KMS-11 (cell line): ENCODE measurements around the gene CXCL9.

Experiments used
- H2AFZ ChIP-seq: fragments of 200-600 bp; sonication (generic); 2 replicates; pipeline ENCODE4 v1.6.1; 2016; ENCODE audit warnings: antibody characterized with exemption, mixed run types, low read depth
- H3K27ac ChIP-seq: fragments of 200-600 bp; sonication (generic); 2 replicates; pipeline ENCODE4 v1.6.1; 2016; ENCODE audit warnings: mild to moderate bottlenecking, mixed run types
- H3K27me3 ChIP-seq: fragments of 200-600 bp; sonication (generic); 2 replicates; pipeline ENCODE4 v1.6.1; 2017; ENCODE audit warnings: mild to moderate bottlenecking, low read depth, mixed run types, moderate library complexity; ENCODE audit not compliant: insufficient read depth
- H3K36me3 ChIP-seq: fragments of 200-600 bp; sonication (generic); 2 replicates; pipeline ENCODE4 v1.6.1; 2017; ENCODE audit warnings: mild to moderate bottlenecking, mixed run types; ENCODE audit not compliant: insufficient read depth
- H3K4me1 ChIP-seq: fragments of 200-600 bp; sonication (generic); 2 replicates; pipeline ENCODE4 v1.6.1; 2016; ENCODE audit warnings: mild to moderate bottlenecking, low read depth, mixed run types; ENCODE audit not compliant: poor library complexity, severe bottlenecking
- H3K4me2 ChIP-seq: fragments of 200-600 bp; sonication (generic); 2 replicates; pipeline ENCODE4 v1.7.0; 2016; ENCODE audit warnings: mild to moderate bottlenecking, mixed run types
- H3K4me3 ChIP-seq: fragments of 200-600 bp; sonication (generic); IDR thresholded peaks from 2 replicates; pipeline ENCODE4 v1.6.1; 2017; ENCODE audit warnings: low read depth, low read length, mixed read lengths; ENCODE audit not compliant: insufficient read depth
- H3K79me2 ChIP-seq: fragments of 200-600 bp; sonication (generic); 2 replicates; pipeline ENCODE4 v1.6.1; 2016; ENCODE audit warnings: low read depth, mixed run types; ENCODE audit not compliant: insufficient read depth
- H3K9ac ChIP-seq: fragments of 200-600 bp; sonication (generic); 2 replicates; pipeline ENCODE4 v1.6.1; 2016; ENCODE audit warnings: mild to moderate bottlenecking, mixed run types
- H4K20me1 ChIP-seq: fragments of 200-600 bp; sonication (generic); 2 replicates; pipeline ENCODE4 v1.6.1; 2016; ENCODE audit warnings: mild to moderate bottlenecking, mixed run types; ENCODE audit not compliant: insufficient read depth
- CTCF ChIP-seq: fragments of 200-600 bp; sonication (generic); conservative IDR thresholded peaks from 2 replicates; pipeline ENCODE4 v1.6.1; 2017; ENCODE audit warnings: low read depth, mild to moderate bottlenecking, antibody characterized with exemption, low read length, moderate library complexity, mixed read lengths

Gene CXCL9

GRCh38 chr4:75980576-75980975, 26.7 kb downstream of the CXCL9 start:
- no peaks in the 10 kb centered on the region for H4K20me1 ChIP-seq
- peaks cover 33% of the 10 kb centered on the region; the same call in 1 of the 2 replicates for H3K36me3 ChIP-seq
- peaks cover 14% of the 10 kb centered on the region; the same call in 1 of the 2 replicates for H3K79me2 ChIP-seq
- H3K4me2 ChIP-seq = no peak overlapping the region
- no peak overlapping the region for H3K9ac ChIP-seq
- no peaks in the 10 kb centered on the region for H3K4me1 ChIP-seq
- no peak overlapping the region for H3K27ac ChIP-seq
- H3K27me3 ChIP-seq = no peaks in the 10 kb centered on the region
- TF ChIP-seq CTCF = no peak
- no peak overlapping the region for H3K4me3 ChIP-seq
- H2AFZ ChIP-seq = no peak overlapping the region

GRCh38 chr4:75976177-75976576, 31.1 kb downstream of the CXCL9 start:
- Histone ChIP-seq H3K4me2 (no peak overlapping the region), H3K4me3 (no peak overlapping the region), H3K27me3 (no peaks in the 10 kb centered on the region), H2AFZ (no peak overlapping the region), H3K4me1 (no peaks in the 10 kb centered on the region), H3K79me2 (no peaks in the 10 kb centered on the region), H3K27ac (no peak overlapping the region), H3K9ac (no peak overlapping the region), H3K36me3 (peaks cover 61% of the 10 kb centered on the region; the same call in 1 of the 2 replicates), H4K20me1 (no peaks in the 10 kb centered on the region)
- no peak for TF ChIP-seq CTCF

DNA sequence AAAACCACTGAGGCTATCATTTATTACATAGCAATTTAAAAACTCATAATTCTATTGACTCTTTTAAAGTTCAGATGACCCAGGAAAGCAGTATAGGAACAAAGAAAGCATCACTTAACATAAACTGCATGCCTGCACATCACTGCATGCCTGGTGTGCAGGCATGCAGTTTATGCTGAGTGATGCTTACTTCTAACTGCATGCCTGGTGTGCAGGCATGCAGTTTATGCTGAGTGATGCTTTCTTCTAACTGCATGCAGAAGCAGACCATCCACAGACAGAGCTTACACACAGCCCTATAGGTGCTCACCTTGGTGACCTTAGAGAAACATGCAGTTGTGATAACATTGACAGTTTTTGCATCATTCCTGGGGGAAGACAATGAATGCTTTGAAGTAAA, 33.5 kb downstream of the CXCL9 start:
- Histone ChIP-seq H3K27me3 (no peaks in the 10 kb centered on the region), H2AFZ (no peak overlapping the region), H4K20me1 (no peaks in the 10 kb centered on the region), H3K27ac (no peak overlapping the region), H3K4me1 (no peaks in the 10 kb centered on the region), H3K4me3 (no peak overlapping the region), H3K4me2 (no peak overlapping the region), H3K9ac (no peak overlapping the region), H3K79me2 (no peaks in the 10 kb centered on the region), H3K36me3 (peaks cover 58% of the 10 kb centered on the region; the same call in 1 of the 2 replicates)
- no peak for TF ChIP-seq CTCF

GRCh38 chr4:75968084-75968483, 39.2 kb downstream of the CXCL9 start:
- no peak overlapping the region for H3K4me3 ChIP-seq
- H3K9ac ChIP-seq = no peak overlapping the region
- H3K4me2 ChIP-seq = no peak overlapping the region
- H4K20me1 ChIP-seq = no peaks in the 10 kb centered on the region
- peaks cover 46% of the 10 kb centered on the region; the same call in 1 of the 2 replicates for H3K36me3 ChIP-seq
- no peak overlapping the region for H3K27ac ChIP-seq
- H3K27me3 ChIP-seq = no peaks in the 10 kb centered on the region
- H2AFZ ChIP-seq = no peak overlapping the region
- TF ChIP-seq CTCF = no peak
- no peaks in the 10 kb centered on the region for H3K79me2 ChIP-seq
- H3K4me1 ChIP-seq = no peaks in the 10 kb centered on the region
